HuH-7.5 (cell line): ENCODE results near the gene LGALS14.

Experiments used
- DNase-seq: peaks from one replicate; pipeline ENCODE4 v3.0.0; 2011; ENCODE audit warnings: low spot score

The LGALS14 gene

DNA sequence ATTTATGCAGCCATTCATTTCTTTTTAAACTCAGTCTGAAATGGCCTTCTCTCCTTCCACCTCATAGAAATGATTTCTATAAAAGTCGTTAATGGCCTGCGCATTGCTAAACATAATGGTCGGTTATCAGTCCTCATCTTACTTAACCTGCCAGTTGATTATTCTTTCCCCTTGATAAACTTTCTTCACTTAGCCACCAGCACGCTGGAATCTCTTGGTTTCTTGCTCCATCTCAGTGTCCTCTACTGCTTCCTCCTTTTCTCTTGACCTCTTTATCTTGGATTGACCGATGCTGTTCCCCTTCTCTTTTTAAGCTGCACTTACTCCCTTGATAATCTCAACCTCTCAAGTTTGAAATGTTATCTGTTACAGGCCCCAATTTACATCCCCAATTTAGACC is 45.7 kb downstream of the LGALS14 start:
- DNase-seq: no peak

- DNase-seq: no peak
Measured at GRCh38 chr19:39752390-39752789, 48.1 kb downstream of the LGALS14 start.

GRCh38 chr19:39752795-39753194 is 48.5 kb downstream of the LGALS14 start:
- no peak for DNase-seq

GRCh38 chr19:39754544-39754943 is 50.3 kb downstream of the LGALS14 start:
- no peak for DNase-seq

DNA sequence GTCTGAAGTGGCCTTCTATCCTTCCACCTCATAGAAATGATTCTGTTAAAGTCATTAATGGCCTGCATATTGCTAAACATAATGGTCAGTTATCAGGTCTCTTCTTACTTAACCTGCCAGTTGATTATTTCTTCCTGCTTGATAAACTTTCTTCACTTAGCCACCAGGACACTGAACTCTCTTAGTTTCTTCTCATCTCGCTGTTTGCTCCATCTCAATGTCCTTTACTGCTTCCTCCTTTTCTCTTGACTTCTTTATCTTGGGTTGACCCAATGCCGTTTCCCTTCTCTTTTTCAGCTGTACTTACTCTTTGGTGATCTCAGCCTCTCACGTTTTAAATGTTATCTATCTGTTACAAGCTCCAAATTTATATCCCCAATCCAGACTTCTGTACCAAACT is 50.7 kb downstream of the LGALS14 start:
- DNase-seq: no peak
